NOMO-1 treated with dmso at 0.1 percent for 144 hours (cell line): ENCODE measurements around the gene CARD14.
"Not testable (repeated sequence)": the region's sequence is repeated elsewhere in the genome, so short reads cannot be mapped to it uniquely, and the experiment has no call there.

Source experiments
- DNase-seq: peaks from one replicate; lab custom pipeline; 2025; ENCODE audit not compliant: unreplicated experiment; lab: John Stamatoyannopoulos, UW

CARD14 gene

DNA sequence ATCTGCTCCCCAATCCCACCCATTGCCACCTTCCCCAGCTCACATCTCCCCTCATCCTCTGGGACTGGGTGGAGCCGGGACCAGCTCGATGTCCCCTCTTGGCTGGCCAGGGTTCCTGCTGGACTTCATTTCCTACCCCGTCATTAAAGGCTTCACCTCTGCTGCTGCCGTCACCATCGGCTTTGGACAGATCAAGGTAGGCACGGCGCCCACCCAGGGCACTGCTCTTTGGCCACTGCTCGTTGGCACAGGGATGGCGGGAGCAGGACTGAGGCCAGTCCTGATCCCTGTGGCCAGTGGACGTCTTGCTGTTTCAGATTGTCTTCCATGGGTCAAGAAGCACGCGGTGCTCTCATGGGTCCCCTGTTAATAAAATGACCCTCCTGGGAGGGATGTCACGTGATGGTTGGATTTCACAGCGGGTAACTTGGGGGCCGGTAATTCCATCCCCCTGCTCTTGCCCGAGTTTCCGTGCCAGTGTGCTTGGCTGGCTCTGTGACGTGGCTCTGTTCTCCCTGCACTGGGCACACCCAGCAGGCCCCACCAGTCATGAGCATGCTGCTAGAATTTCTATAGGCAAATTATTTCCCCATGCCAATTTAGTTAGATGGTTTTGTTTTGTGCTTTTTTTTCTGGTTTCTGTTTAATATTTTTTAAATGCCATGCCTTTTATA is 53.4 kb downstream of the CARD14 start:
- no peak for DNase-seq

DNA sequence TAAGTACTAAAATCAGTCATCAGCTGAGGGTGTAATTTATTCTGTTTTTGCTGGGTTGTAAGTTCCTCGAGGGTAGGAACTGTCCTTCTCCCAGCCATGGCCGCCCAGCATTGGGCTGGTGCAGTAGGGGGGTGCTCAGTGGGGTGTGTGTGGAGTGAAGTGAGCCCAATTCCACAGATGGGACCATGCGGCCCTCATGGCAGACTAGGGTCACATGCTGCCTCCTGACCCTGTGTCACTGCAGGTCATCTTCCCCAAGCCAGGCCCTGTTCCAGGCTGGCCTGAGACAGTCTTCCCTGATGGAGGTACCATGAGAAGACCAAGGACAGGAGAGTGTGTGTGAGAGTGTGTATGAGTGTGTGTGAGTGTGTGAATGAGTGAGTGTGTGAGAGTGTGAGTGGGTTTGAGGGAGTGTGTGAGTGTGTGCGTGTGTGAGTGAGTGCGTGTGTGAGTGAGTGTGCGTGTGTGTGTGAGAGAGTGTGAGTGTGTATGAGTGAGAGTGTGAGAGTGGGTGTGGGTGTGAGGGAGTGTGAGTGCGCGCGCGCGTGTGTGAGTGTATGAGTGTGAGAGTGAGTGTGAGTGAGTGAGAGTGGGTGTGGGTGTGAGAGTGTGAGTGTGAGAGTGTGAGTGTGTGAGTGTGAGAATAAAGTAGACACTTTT is 54.1 kb downstream of the CARD14 start:
- no peak for DNase-seq

DNA sequence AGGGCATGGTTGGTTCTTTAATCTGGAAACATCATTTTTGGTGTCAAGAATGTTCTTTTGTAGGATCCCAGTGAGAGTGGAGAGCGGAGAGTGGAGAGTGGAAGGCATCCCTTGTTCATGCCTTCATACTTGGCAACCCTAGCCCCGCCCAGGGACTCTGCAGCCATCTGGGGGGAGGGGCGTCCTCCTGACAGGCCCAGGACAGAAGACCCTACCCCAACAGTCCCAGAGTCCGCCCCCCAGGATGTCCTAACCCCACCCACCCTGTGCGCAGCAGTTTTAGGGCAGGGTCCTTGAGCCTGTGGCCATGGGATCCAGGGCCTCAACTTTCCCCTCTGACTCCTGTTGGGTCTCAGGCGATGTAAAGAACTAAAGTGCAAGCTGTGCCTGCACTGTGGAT is 54.9 kb downstream of the CARD14 start:
- no peak for DNase-seq

DNA sequence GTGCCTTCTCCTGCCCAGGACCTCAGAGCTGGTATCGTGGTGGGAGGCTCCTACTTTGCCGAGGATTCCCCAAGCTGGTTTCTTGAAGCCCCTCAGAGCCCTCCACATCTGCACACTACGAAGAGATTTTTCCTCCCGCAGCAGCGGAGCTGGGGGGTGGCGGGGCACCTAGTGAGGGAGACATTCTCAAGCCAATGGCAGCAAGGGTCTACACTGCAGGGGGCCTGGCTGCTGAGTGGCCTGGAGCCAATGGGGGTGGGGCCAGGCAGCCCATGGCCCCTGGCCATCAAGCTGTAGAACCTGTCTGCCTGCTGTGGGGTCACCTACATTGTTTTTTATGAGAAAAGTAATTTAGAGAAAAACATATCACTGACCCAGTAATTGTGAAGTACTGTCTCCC is 55.4 kb downstream of the CARD14 start:
- DNase-seq: no peak

DNA sequence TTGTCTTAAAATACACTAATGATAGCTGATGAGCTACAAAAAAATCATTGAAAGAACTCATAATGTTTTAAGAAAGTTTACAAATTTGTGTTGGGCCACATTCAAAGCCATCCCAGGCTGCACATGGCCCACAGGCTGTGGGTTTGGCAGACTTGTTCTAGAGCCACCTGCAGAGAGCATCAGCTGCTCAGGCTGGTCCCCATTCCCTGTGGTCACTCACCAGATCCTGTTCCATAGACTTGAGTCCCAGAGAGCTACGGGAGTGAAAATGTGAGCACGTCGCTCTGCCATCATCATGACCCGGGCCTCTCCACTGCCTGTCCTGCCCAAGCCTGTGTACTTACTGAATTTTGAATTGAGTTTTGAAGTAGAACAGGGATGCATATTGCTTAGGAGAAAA is 57.3 kb downstream of the CARD14 start:
- no peak for DNase-seq

DNA sequence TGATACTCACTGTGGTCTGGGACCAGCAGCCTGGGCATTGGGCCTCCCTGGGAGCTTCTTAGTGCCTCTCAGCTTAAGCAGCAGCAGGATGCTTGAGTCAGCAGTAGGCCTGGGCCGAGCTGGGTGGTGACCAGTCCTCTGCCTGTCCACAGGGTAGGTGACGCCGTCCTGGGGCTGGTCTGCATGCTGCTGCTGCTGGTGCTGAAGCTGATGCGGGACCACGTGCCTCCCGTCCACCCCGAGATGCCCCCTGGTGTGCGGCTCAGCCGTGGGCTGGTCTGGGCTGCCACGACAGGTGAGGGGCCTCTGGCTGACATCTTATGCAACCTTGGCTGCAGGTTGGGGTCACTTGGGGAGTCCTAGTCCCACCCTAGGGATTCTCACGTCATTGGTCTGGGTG is 57.8 kb downstream of the CARD14 start:
- no peak for DNase-seq

DNA sequence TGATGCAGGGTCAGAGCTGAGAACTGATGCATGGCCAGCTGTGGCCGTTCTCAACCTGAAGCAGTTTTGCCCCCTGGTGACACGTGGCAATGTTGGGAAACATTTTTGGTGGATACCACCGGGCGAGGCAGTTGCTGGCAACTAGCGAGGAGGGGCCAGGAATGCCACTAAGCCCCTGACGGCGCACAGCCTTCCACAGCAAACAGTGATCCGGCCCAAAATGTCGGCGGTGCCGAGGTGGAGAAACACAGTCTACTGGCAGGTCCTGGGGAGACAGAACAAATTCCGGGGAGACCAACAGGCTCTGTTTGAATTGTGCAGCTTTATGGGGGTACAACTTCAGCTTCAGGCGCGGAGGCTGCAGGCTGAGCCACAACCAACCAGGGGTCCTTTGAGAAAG is 58.6 kb downstream of the CARD14 start:
- DNase-seq: no peak

DNA sequence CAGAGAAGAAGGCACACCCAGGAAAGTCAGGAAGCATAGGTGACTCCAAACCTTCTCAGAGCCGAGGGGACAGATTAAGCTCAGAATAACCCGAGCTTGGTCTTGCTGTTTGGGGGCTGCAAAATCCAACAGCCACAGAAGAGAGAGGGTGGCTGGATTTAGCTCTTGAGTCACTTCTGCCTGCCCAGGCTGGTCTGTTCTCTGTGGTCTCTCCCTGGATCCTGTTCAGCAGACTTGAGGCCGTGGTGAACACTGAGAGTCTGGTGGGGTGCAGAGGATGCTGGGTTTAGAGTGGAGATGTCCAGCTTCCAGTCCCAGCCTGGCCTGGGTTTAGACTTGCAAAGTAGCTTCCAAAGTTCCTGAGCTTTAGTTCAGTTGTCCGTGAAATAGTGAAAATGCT is 59.2 kb downstream of the CARD14 start:
- DNase-seq: no peak

DNA sequence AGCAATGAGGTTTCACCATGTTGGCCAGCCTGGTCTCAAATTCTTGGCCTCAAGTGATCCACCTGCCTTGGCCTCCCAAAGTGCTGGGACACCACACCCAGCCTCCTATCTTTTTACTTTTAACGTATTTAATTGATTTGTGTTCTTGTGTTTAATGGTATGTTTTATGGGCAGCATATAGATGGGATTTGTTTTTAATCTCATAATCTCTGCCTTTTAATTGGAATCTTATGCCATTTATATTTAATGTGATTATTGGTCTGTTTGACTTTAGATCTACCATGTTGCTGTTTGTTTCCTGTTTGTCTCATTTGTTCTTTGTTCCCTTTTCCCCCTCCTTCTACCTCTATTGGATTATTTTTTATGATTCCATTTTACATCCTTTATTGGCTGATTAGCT is 62.6 kb downstream of the CARD14 start:
- DNase-seq: no peak

DNA sequence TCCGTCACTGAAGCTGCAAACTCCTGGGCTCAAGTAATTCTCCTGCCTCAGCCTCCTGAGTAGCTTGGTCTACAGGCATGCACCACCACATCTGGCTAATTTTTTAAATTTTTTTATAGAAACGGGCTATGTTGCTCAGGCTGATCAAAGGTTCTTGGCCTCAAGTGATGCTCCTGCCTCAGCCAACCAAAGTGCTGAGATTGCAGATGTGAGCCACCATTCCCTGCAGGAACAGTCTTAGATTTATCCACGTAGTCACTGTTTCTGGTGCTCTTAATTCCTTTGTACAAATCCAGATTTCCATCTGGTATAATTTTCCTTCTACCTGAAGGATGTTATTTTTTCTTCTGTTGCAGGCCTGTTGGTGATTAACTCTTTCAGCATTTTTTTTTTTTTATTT is 63.4 kb downstream of the CARD14 start:
- DNase-seq: no peak

DNA sequence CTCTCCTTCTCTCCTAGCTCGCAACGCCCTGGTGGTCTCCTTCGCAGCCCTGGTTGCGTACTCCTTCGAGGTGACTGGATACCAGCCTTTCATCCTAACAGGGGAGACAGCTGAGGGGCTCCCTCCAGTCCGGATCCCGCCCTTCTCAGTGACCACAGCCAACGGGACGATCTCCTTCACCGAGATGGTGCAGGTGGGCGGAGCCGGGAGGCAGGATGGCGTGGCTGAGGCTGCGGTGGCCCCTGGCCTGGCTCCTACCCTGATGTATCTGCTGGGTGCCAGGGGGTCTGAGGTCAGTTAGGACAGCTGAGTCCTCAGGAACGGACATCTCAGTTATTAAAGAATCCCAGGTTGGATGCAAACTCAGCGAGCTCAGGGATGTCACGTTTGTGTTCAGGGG is 67.1 kb downstream of the CARD14 start:
- no peak for DNase-seq

DNA sequence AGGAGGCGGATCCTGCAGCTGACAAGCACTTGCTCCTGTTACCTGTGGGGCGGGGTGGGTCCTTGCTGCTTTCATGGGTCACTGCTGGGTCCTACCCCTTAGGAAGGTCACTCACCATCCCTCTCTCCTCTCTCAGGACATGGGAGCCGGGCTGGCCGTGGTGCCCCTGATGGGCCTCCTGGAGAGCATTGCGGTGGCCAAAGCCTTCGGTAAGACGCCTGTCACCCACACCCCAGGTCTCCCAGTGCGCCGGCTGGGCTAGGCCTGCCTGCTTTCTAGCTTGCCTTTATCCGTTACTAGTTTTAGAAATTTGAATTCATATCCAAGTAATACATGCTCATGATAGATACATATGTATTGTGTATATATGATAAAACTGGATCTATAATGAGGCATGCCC is 67.6 kb downstream of the CARD14 start:
- DNase-seq: no peak

DNA sequence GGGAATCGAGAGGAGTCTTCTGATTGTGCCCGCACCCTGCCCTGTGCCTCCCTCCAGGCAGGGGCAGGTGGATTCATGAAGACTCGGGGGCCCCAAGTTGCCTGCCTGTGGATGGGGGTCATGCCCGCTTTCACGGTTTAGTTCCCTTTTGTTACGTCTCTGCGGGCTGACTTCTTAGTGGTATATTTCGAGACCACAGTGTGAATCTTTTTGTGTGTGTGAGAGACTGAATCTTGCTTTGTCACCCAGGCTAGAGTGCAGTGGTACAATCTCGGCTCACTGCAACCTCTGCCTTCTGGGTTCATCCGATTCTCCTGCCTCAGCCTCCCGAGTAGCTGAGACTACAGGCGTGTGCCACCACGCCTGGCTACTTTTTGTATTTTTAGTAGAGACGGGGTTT is 72.7 kb downstream of the CARD14 start:
- no peak for DNase-seq

DNA sequence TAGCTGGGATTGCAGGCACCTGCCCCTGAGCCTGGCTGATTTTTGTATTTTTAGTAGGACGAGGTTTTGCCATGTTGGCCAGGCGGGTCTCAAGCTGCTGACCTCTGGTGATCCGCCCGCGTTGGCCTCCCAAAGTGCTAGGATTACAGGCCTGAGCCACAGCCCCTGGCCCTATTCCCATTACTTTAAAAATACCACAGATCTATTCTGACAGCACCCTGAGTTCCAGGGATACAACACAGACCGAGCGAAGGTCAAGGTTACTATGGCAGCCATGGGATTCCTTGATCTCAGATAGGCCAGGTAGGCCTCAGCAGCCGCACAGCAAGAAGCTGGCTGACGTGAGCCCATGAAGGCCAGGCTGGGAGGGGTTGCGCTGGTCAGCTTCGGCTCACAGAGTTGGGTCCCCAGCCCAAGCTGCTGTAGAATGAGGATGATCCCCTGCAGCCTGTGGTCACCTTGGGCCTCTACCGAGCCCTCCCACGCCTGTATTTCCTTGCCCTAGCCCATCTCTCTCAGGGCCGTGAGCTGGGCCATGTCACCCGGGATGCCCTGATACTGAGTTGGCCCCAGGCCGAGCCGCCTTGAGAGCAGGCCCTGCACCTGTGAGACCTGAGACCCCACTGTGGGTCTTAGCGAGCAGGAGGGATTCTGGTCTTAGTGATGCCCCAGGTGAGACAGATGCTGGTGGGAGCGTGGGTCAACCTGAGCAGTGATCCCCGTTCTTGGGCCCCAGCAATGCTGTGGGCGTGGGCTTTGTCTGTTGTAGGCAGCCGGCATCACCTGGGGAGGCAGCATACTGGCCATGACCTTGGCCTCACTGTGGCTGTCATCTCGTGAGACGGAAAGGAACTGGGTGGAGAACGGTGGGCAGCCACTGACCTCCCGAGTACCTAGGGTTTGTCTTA is 74.0 kb downstream of the CARD14 start:
- no peak for DNase-seq

DNA sequence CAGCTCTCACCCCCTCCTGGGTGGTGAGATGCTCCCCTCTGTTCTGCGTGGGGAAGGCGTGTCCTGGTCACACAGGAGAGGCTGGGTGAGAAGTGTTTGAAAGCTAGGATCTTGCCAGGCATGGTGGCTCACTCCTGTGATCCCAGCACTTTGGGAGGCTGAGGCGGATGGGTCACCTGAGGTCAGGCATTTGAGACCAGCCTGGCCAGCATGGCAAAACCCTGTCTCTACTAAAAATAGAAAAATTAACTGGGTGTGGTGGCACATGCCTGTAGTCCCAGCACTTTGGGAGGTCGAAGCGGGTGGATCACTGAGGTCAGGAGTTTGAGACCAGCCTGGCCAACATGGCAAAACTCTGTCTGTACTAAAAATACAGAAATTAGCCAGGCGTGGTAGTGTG is 74.6 kb downstream of the CARD14 start:
- DNase-seq: not testable (repeated sequence)

DNA sequence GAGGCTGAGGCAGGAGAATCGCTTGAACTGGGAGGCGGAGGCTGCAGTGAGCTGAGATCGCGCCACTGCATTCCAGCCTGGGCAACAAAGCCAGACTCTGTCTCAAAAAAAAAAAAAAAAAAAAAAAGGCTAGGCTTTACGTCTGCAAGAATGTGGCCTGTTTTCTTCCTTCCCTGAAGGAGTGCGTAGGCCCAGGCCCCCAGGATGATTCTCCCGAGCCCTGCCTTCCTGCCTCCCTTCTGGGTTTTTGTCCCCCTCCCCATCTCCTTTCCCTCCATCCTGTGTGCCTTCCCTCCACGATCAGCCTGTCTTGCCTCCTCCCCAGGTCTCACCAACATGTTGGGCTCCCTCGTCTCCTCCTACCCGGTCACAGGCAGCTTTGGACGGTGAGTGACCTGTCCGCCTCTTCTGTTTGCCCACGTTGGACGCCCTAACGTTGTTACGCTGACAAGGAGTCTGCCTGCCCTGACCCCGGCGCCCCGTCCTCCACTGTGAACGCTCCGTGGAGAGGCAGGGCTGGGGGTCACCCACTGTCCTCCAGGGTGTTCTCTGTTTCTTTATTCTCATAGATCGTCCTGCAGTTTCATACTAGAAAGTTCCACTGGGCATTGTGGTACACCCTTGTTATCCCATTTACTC is 75.2 kb downstream of the CARD14 start:
- DNase-seq: no peak

DNA sequence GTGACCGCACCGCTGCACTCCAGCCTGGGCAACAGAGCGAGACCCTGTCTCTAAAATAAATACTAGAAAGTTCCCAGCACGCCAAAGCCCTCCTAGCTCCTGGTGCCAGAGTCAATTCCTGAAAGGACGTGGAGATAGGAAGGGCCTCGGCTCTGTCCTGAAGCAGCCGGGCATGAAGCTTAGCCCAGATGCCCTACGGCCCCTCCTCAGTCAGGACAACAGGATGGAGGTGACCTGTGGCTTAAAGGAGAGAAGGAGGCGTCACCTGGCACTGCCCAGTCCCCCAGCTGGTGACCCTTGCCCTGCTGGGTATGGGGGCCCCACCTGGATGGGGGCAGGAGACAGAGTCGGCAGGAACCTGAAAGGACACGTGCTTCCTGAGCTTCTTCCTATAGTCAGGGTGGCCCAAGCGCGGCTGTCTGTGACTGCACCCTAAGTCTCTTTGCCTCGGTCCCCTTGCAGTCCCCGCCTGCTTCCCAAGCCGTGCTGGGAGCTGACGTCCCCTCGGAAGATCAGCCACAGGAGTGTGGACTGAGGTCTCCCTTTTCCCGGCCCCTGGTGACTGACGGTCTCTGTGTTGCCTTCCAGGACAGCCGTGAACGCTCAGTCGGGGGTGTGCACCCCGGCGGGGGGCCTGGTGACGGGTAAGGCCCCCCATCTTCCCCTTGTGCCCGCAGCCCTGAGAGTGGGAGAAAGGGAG is 75.9 kb downstream of the CARD14 start:
- DNase-seq: no peak

DNA sequence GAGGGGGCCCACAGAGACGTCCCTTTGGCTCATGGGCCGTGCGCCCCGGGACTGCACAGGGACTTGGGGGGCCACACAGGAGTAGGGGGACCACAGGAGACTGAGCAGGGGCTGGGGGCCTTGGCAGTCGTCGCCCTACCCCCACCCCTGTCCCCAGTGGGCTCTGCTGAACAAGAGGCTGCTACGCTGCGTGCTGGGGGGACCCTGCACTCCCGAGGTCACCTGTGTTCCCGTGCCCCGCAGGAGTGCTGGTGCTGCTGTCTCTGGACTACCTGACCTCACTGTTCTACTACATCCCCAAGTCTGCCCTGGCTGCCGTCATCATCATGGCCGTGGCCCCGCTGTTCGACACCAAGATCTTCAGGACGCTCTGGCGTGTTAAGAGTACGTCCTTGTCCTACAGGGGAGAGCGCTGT is 76.4 kb downstream of the CARD14 start:
- no peak for DNase-seq

DNA sequence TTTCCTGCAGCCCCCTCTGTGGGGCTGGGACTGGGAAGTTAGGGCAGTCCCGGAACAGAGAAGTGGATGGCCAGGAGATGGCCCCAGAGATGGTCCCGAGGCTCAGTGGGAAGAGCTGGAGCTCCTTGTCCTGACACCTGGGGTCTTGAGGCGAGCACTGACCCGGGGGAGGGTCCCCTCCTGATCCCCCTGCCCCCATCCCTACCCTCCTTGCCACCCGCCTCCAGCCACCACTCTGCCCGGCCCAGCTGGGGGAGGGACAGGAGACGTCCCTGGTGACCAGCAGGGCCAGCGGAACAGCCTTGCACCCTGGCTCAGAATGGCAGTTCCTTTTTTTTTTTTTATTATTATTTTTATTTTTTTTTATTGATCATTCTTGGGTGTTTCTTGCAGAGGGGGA is 76.9 kb downstream of the CARD14 start:
- DNase-seq: no peak

DNA sequence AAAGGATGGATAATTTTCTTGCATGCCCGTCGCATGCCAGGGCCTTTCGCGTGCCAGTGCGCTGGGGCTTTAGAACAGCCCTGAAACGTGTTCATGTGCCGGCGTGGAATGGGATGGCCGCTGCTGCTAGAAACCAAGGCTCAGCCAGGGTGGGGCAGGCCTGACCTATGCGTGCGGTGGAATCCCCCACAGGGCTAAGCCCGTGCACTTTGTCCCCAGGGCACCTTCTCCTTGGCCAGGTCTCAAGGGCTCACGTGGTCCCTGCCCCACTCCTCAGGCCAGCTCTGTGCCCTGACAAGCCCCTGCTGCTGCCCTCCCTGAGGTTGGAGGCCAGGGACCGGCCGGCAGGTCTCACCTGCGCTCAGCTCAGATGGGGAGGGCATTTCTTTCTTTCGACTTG is 77.7 kb downstream of the CARD14 start:
- no peak for DNase-seq
